ENCODE data around the gene ARID5A.

GRCh38 chr2:96555146-96555610 lies 18.6 kb downstream of the ARID5A start:
- TF ChIP-seq EZH2 (IDR thresholded peaks at IDR 0.05; ENCODE audit: borderline replicate concordance, low read depth, low read length, poor library complexity, severe bottlenecking) = no peak
- TF ChIP-seq CTCF (conservative IDR thresholded peaks at IDR 0.05; ENCODE audit: low read depth, low read length) = no peak
